Activated CD8-positive, alpha-beta T cell treated with anti-CD3 and anti-CD28 coated beads for 36 hours (primary cell): ENCODE data around the gene PGM5. TPM values are rescaled to one million over a fixed set of nuclear protein-coding genes. Genes with fewer than 3 reads are reported as not detected.

Source experiments
- ATAC-seq: fragments of 200-7000 bp; cut with Tn5 transposase; one replicate; pipeline ENCODE4 v1.10.0; 2021; ENCODE audit warnings: mild to moderate bottlenecking, moderate library complexity
- CTCF ChIA-PET: fragments of 350-600 bp; sonication (Branson Sonifier 250); formaldehyde crosslinking; loops from one replicate; lab custom pipeline; 2021; ENCODE audit warnings: antibody characterized with exemption; lab: Charles Lee
- POLR2A ChIA-PET: fragments of 350-600 bp; sonication (Branson Sonifier 250); formaldehyde crosslinking; loops from one replicate; lab custom pipeline; 2021; ENCODE audit warnings: antibody characterized with exemption; lab: Charles Lee
- DNase-seq: peaks from one replicate; pipeline ENCODE4 v3.0.0-alpha.2; 2020
- H3K27ac Mint-ChIP-seq: one replicate; pipeline ENCODE4 v1.8.0; 2021; ENCODE audit warnings: mild to moderate bottlenecking, mixed read lengths
- H3K27me3 Mint-ChIP-seq: one replicate; pipeline ENCODE4 v1.8.0; 2021; ENCODE audit warnings: mixed read lengths
- H3K36me3 Mint-ChIP-seq: one replicate; pipeline ENCODE4 v1.8.0; 2021; ENCODE audit warnings: low read depth, mixed read lengths
- H3K4me1 Mint-ChIP-seq: one replicate; pipeline ENCODE4 v1.8.0; 2021; ENCODE audit warnings: low read depth, mixed read lengths
- H3K4me3 Mint-ChIP-seq: one replicate; pipeline ENCODE4 v1.8.0; 2021; ENCODE audit warnings: mild to moderate bottlenecking, moderate library complexity, mixed read lengths
- H3K9me3 Mint-ChIP-seq: one replicate; pipeline ENCODE4 v1.8.0; 2021; ENCODE audit warnings: mixed read lengths
- intact Hi-C: fragments of 100-400 bp; cut with micrococcal nuclease; formaldehyde crosslinking; loops from one replicate; pipeline ENCODE4 v1.10.0; 2022
- total RNA-seq, 2 experiments: library from RNA; stranded (reverse); gene quantifications; one replicate each; pipeline ENCODE4 v1.2.3, GENCODE V29; 2021
- TF ChIP-seq, protein P1 (sequence below): fragments of 200-600 bp; IDR thresholded peaks from one replicate; pipeline ENCODE4 v1.8.0; 2022; ENCODE audit warnings: antibody characterized with exemption, mild to moderate bottlenecking

The PGM5 gene
- total RNA-seq, 2 experiments from 2014 or later: not detected

DNA sequence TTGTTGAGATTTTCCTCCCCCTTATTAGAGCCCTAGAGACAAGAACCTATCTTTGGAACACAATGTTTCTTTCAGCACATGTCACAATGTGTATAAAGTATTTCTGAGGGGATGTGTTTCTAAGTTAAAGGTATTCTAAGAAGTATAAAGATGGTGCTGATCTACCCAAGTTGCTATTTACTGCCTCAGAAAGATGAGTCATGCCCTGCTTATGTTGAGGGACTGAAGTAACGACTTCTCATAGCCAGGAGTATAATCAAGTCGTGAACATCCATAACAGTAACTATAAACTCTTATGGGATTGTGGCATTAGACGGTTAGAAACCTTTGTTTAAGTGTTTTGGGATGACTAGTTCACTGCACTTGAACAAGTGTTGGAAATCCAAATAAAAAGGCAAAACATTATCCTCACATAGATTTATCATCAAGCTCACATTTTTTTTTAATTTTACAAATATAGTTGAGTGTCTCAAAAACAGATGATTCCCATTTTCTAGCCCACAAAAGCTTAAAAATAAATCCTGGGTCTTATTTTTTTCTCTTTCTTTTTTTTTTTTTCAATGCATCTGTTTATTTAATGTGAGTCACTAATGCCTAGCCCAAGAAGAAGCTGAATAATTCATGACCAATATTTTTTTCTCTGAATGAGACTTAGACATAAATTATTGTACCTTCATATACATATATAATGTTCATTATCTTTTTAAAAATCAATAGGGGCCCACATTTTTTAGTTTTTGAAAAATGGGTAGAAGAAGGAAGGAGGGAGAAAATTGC is 196.5 kb downstream of the PGM5 start:
- ChIA-PET POLR2A (no interaction called here), CTCF (no interaction called here)
- DNase-seq: no peak
- intact Hi-C loops: no loop called here
- no peaks in the 10 kb centered on the region for H3K36me3 Mint-ChIP-seq
- H3K27me3 Mint-ChIP-seq: peaks cover 4% of the 10 kb centered on the region
- H3K4me1 Mint-ChIP-seq: no peaks in the 10 kb centered on the region
- TF ChIP-seq, protein P1, sequence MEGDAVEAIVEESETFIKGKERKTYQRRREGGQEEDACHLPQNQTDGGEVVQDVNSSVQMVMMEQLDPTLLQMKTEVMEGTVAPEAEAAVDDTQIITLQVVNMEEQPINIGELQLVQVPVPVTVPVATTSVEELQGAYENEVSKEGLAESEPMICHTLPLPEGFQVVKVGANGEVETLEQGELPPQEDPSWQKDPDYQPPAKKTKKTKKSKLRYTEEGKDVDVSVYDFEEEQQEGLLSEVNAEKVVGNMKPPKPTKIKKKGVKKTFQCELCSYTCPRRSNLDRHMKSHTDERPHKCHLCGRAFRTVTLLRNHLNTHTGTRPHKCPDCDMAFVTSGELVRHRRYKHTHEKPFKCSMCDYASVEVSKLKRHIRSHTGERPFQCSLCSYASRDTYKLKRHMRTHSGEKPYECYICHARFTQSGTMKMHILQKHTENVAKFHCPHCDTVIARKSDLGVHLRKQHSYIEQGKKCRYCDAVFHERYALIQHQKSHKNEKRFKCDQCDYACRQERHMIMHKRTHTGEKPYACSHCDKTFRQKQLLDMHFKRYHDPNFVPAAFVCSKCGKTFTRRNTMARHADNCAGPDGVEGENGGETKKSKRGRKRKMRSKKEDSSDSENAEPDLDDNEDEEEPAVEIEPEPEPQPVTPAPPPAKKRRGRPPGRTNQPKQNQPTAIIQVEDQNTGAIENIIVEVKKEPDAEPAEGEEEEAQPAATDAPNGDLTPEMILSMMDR: no peak
- no peaks in the 10 kb centered on the region for H3K9me3 Mint-ChIP-seq
- H3K4me3 Mint-ChIP-seq: no peak overlapping the region
- ATAC-seq: no peak
- H3K27ac Mint-ChIP-seq: no peak overlapping the region

- POLR2A ChIA-PET: no interaction called here
- DNase-seq: no peak
- no peak overlapping the region for H3K4me3 Mint-ChIP-seq
- peaks cover 6% of the 10 kb centered on the region for H3K27me3 Mint-ChIP-seq
- TF ChIP-seq, protein P1: no peak
- no peaks in the 10 kb centered on the region for H3K36me3 Mint-ChIP-seq
- no peak overlapping the region for H3K27ac Mint-ChIP-seq
- intact Hi-C loops: no loop called here
- peaks cover 9% of the 10 kb centered on the region for H3K4me1 Mint-ChIP-seq
- CTCF ChIA-PET: interaction anchor here (2.5 kb wide), 1 partner anchor 12 kb away, joined by 11 read pairs; no protein-coding TSS in a partner anchor
- no peak for ATAC-seq
- H3K9me3 Mint-ChIP-seq: no peaks in the 10 kb centered on the region
These were observed 199.2 kb downstream of the PGM5 start for GRCh38 chr9:68555437-68556150.

- intact Hi-C loops: no loop called here
- peaks cover 10% of the 10 kb centered on the region for H3K4me1 Mint-ChIP-seq
- POLR2A ChIA-PET: no interaction called here
- no peak overlapping the region for H3K27ac Mint-ChIP-seq
- no peak for ATAC-seq
- H3K36me3 Mint-ChIP-seq: no peaks in the 10 kb centered on the region
- TF ChIP-seq, protein P1: no peak
- no peaks in the 10 kb centered on the region for H3K9me3 Mint-ChIP-seq
- CTCF ChIA-PET: interaction anchor here (1.6 kb wide), 1 partner anchor 10 kb away, joined by 3 read pairs; no protein-coding TSS in a partner anchor
- peaks cover 14% of the 10 kb centered on the region for H3K27me3 Mint-ChIP-seq
- no peak for DNase-seq
- H3K4me3 Mint-ChIP-seq: no peak overlapping the region
These were observed 202.1 kb downstream of the PGM5 start for GRCh38 chr9:68558545-68558944.

- H3K27me3 Mint-ChIP-seq: peaks cover 16% of the 10 kb centered on the region
- ATAC-seq: peak; percentile 69
- no peak overlapping the region for H3K27ac Mint-ChIP-seq
- TF ChIP-seq, protein P1: peak; percentile 41
- CTCF ChIA-PET: interaction anchor here (0.7 to 1.7 kb wide), 13 partner anchors 8 to 278 kb away, joined by 3 to 8 read pairs (median 3); partner anchors contain the start of gene TMEM252
- peak; percentile 65 for DNase-seq
- H3K4me3 Mint-ChIP-seq: no peak overlapping the region
- peaks cover 10% of the 10 kb centered on the region for H3K4me1 Mint-ChIP-seq
- POLR2A ChIA-PET: no interaction called here
- no peaks in the 10 kb centered on the region for H3K9me3 Mint-ChIP-seq
- intact Hi-C loops: no loop called here
- H3K36me3 Mint-ChIP-seq: no peaks in the 10 kb centered on the region
These were observed 203.8 kb downstream of the PGM5 start for GRCh38 chr9:68560071-68560844.
